K562 (cell line): Measurements from ENCODE around the gene PPP3CA. TPM values are rescaled to one million over a fixed set of nuclear protein-coding genes. Genes with fewer than 3 reads are reported as not detected.

Source experiments
- ATAC-seq: fragments of 200-7000 bp; cut with Tn5 transposase; 3 replicates; pipeline ENCODE4 v1.9.1; 2020; ENCODE audit warnings: moderate library complexity
- BruUV-seq: library from RNA; stranded (reverse); fragments of 400-500 nt; replicated peaks from 2 replicates; lab custom pipeline; 2021; lab: Mats Ljungman, UMichigan
- CTCF ChIA-PET: fragments of 300-600 bp; formaldehyde crosslinking; extraction: SDS; loops from one replicate; lab custom pipeline; 2021; ENCODE audit warnings: low intra/inter-chr PET ratio; lab: Yijun Ruan, JAX
- POLR2A ChIA-PET: fragments of 300-600, 350-650 bp; sonication (Branson Sonifier 250); formaldehyde crosslinking; extraction: SDS; loops from one replicate; lab custom pipeline; 2021; ENCODE audit warnings: antibody characterized with exemption, inconsistent platforms; lab: Yijun Ruan, JAX
- DNase-seq, 4 experiments: peaks; one replicate each; pipeline versions ENCODE4 v3.0.0 to v3.0.0-alpha.2; 2011 to 2018; ENCODE audit warnings: low spot score in 3 of 4, mixed read lengths in 3 of 4; ENCODE audit errors: extremely low read depth in 1 of 4
- FAIRE-seq: peaks from 2 replicates; lab custom pipeline; 2011; peaks lifted over from hg19 to GRCh38; lab: Jason Lieb, UNC
- H2AFZ ChIP-seq: 2 replicates; pipeline ENCODE4 v1.6.0; 2011; ENCODE audit warnings: low read depth, low read length, control low read depth, inconsistent platforms
- H3K27ac ChIP-seq: fragments of 200-600 bp; 3 replicates; pipeline ENCODE4 v1.8.0; 2011; ENCODE audit warnings: low read depth, mild to moderate bottlenecking, control low read depth, inconsistent platforms, low read length, moderate library complexity, mixed read lengths; ENCODE audit errors: extremely low read depth
- H3K27me3 ChIP-seq, 2 experiments: fragments of 300-600 bp in 1 of 2; 2 replicates in 1 of 2; 3 replicates in 1 of 2; pipeline versions ENCODE4 v1.6.0 to v1.8.0; 2011; ENCODE audit warnings: inconsistent platforms in 2 of 2, low read length in 2 of 2, mild to moderate bottlenecking in 1 of 2, mixed read lengths in 1 of 2, moderate library complexity in 1 of 2; ENCODE audit not compliant: control insufficient read depth in 2 of 2, insufficient read depth in 2 of 2
- H3K36me3 ChIP-seq: fragments of 300-600 bp; 3 replicates; pipeline ENCODE4 v1.8.0; 2011; ENCODE audit warnings: mild to moderate bottlenecking, low read length, inconsistent platforms; ENCODE audit not compliant: control insufficient read depth, insufficient read depth
- H3K4me1 ChIP-seq, 2 experiments: fragments of 200-600 bp in 1 of 2; replicated peaks in 1 of 2; 2 replicates in 1 of 2; 3 replicates in 1 of 2; pipeline versions ENCODE4 v1.5.1 to v1.8.0; 2011; ENCODE audit warnings: inconsistent platforms in 2 of 2, low read length in 2 of 2, mild to moderate bottlenecking in 1 of 2, mixed read lengths in 1 of 2, moderate library complexity in 1 of 2; ENCODE audit not compliant: control insufficient read depth in 2 of 2, insufficient read depth in 2 of 2
- H3K4me2 ChIP-seq: 2 replicates; pipeline ENCODE4 v1.6.1; 2011; ENCODE audit warnings: low read length, control low read depth, inconsistent platforms, mixed read lengths; ENCODE audit not compliant: insufficient read depth
- H3K4me3 ChIP-seq: fragments of 200-600 bp; sonication (generic), shearing (Covaris generic); 2 replicates; pipeline ENCODE4 v1.5.1; 2016; ENCODE audit warnings: control low read depth, inconsistent platforms
- H3K79me2 ChIP-seq: fragments of 200-600 bp; 3 replicates; pipeline ENCODE4 v1.8.0; 2011; ENCODE audit warnings: low read length, inconsistent platforms; ENCODE audit not compliant: control insufficient read depth, insufficient read depth
- H3K9ac ChIP-seq, 2 experiments: 2 replicates each; pipeline versions ENCODE4 v1.6.0 to v1.6.1; 2011; ENCODE audit warnings: low read depth in 2 of 2, low read length in 2 of 2, control low read depth in 1 of 2, inconsistent platforms in 1 of 2, mild to moderate bottlenecking in 1 of 2, mixed read lengths in 1 of 2; ENCODE audit not compliant: insufficient read depth in 1 of 2
- H3K9me1 ChIP-seq: one replicate; pipeline ENCODE4 v1.6.0; 2011; ENCODE audit warnings: inconsistent platforms, mild to moderate bottlenecking, low read length, moderate library complexity; ENCODE audit not compliant: control insufficient read depth, insufficient read depth
- H3K9me3 ChIP-seq: replicated peaks from 2 replicates; pipeline ENCODE4 v1.5.1; 2011; ENCODE audit warnings: low read depth, low read length, inconsistent platforms; ENCODE audit not compliant: control insufficient read depth, insufficient read depth
- H4K20me1 ChIP-seq: replicated peaks from 2 replicates; pipeline ENCODE4 v1.6.1; 2011; ENCODE audit warnings: low read length, inconsistent platforms, mixed read lengths; ENCODE audit not compliant: control insufficient read depth, insufficient read depth
- AFF4 ChIP-seq: sonication (generic); formaldehyde crosslinking; IDR thresholded peaks from 2 replicates; pipeline ENCODE4 v1.8.0; 2023; ENCODE audit warnings: mild to moderate bottlenecking, missing genetic modification reagents
- DIDO1 ChIP-seq: fragments of 450-650 bp; IDR thresholded peaks from 2 replicates; pipeline ENCODE4 v1.6.1; 2016; ENCODE audit warnings: low read depth, missing biosample characterization, missing genetic modification characterization
- GMEB1 ChIP-seq: fragments of 250-450 bp; sonication (Bioruptor Pico); IDR thresholded peaks from 2 replicates; pipeline ENCODE4 v1.4.0; 2020; ENCODE audit warnings: mild to moderate bottlenecking
- GTF2B ChIP-seq: IDR thresholded peaks from 2 replicates; pipeline ENCODE4 v1.6.1; 2011; ENCODE audit not compliant: insufficient read length; ENCODE audit errors: extremely low read depth
- RAD51 ChIP-seq: fragments of 450-650 bp; IDR thresholded peaks from 2 replicates; pipeline ENCODE4 v1.7.1; 2016; ENCODE audit warnings: low read depth, mild to moderate bottlenecking, borderline replicate concordance
- SUPT5H ChIP-seq: fragments of 450-650 bp; IDR thresholded peaks from 2 replicates; pipeline ENCODE4 v1.6.1; 2016
- THAP12 ChIP-seq: fragments of 250-450 bp; sonication (Bioruptor Pico); IDR thresholded peaks from 2 replicates; pipeline ENCODE4 v1.9.0; 2021; ENCODE audit warnings: mild to moderate bottlenecking, inconsistent platforms
- ZBTB2 ChIP-seq: fragments of 450-650 bp; IDR thresholded peaks from 2 replicates; pipeline ENCODE4 v1.6.1; 2016; ENCODE audit warnings: antibody characterized with exemption
- ZNF436 ChIP-seq: fragments of 250-450, 450-650 bp; sonication (Bioruptor Pico); formaldehyde crosslinking; IDR thresholded peaks from 2 replicates; pipeline ENCODE4 v1.7.0; 2020; ENCODE audit warnings: mild to moderate bottlenecking
- ZNF583 ChIP-seq: fragments of 250-450 bp; sonication (Bioruptor Pico); IDR thresholded peaks from 2 replicates; pipeline ENCODE4 v1.4.0; 2020
- WGBS: fragments of 100-300 bp; shearing (Covaris generic); methylation state at CpG from one replicate; pipeline ENCODE4 v1.1.6; 2016; ENCODE audit warnings: low coverage, mixed read lengths; ENCODE audit not compliant: insufficient coverage; ENCODE audit errors: missing lambda C conversion rate; 5-methylcytosine and 5-hydroxymethylcytosine counted together
- in situ Hi-C: fragments of 300-500 bp; cut with MboI; formaldehyde crosslinking; loops from 4 replicates; pipeline ENCODE4 v1.15.0; 2018; ENCODE audit warnings: inconsistent platforms, mixed read lengths
- intact Hi-C: fragments of 100-400 bp; cut with micrococcal nuclease; formaldehyde crosslinking; loops from 2 replicates; pipeline ENCODE4 v1.14.2; 2022
- polyA plus RNA-seq, 8 experiments: library from polyadenylated mRNA; depleted of rRNA in 4 of 8; stranded (reverse) in 5 of 8; unstranded in 3 of 8; fragments of >200 nt; fragmentation: Nextera tagmentation in 2 of 8; fragmentation: Illumina TruSeq in 1 of 8; extraction: Ambion mirVana in 2 of 8; extraction: Trizol in 1 of 8; gene quantifications; 2 replicates each; pipeline versions ENCODE4 v1.2.1 to v1.2.3, GENCODE V29; 2011 to 2014; ENCODE audit warnings: inconsistent platforms in 1 of 8, missing spikeins in 1 of 8
- total RNA-seq, 7 experiments: library from RNA; depleted of rRNA in 6 of 7; stranded (reverse); fragments of >200 nt in 6 of 7; fragmentation: Illumina TruSeq in 2 of 7; extraction: Trizol in 2 of 7; gene quantifications; 2 replicates each; pipeline versions ENCODE4 v1.2.1 to v1.2.3, GENCODE V29; 2011 to 2021; ENCODE audit warnings: low replicate concordance in 1 of 7
- TF ChIP-seq, protein P1 (sequence below): fragments of 250-450 bp; sonication (Bioruptor Pico); IDR thresholded peaks from 2 replicates; pipeline ENCODE4 v1.8.0; 2022; ENCODE audit warnings: moderate library complexity, mild to moderate bottlenecking, inconsistent platforms

Gene PPP3CA
- total and polyA plus RNA-seq, 9 of the 15 experiments (the other 6 are each of a cell fraction or from before 2014, with no cell fraction given) = 0.94 to 3.2 (median 1.6) TPM

- in situ Hi-C loops (no loop called here), intact Hi-C loops (no loop called here)
- Histone ChIP-seq H3K27me3 (no peaks in the 10 kb centered on the region), H3K9me3 (no peaks in the 10 kb centered on the region), H3K36me3 (no peaks in the 10 kb centered on the region), H2AFZ (no peak overlapping the region), H3K4me3 (no peak overlapping the region), H3K9me1 (no peaks in the 10 kb centered on the region), H3K4me2 (no peak overlapping the region), H3K4me1 (no peaks in the 10 kb centered on the region), H3K9ac (no peak overlapping the region), H3K79me2 (no peaks in the 10 kb centered on the region), H3K27ac (no peak overlapping the region), H4K20me1 (no peaks in the 10 kb centered on the region)
- POLR2A ChIA-PET = interaction anchor here (1.0 kb wide), 1 partner anchor 1068 kb away, joined by 3 read pairs; the partner anchor contains the start of gene DNAJB14
- WGBS = 0% methylated on average over 3 of the region's 3 CpGs
- no peak for DNase-seq
- BruUV-seq = no TSS peak
- ATAC-seq = no peak
- no peak for FAIRE-seq
- CTCF ChIA-PET = no interaction called here
- no peak for TF ChIP-seq SUPT5H
- no peak for TF ChIP-seq GTF2B
- no peak for TF ChIP-seq ZNF583 (CRISPR knock-in tag)
- no peak for TF ChIP-seq RAD51
- no peak for TF ChIP-seq ZNF436 (CRISPR knock-in tag)
- no peak for TF ChIP-seq AFF4
- no peak for TF ChIP-seq ZBTB2
- no peak for TF ChIP-seq DIDO1
- no peak for TF ChIP-seq THAP12 (CRISPR knock-in tag)
- TF ChIP-seq, protein P1, sequence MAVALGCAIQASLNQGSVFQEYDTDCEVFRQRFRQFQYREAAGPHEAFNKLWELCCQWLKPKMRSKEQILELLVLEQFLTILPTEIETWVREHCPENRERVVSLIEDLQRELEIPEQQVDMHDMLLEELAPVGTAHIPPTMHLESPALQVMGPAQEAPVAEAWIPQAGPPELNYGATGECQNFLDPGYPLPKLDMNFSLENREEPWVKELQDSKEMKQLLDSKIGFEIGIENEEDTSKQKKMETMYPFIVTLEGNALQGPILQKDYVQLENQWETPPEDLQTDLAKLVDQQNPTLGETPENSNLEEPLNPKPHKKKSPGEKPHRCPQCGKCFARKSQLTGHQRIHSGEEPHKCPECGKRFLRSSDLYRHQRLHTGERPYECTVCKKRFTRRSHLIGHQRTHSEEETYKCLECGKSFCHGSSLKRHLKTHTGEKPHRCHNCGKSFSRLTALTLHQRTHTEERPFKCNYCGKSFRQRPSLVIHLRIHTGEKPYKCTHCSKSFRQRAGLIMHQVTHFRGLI (CRISPR knock-in tag) = no peak
- TF ChIP-seq GMEB1 (CRISPR knock-in tag) = no peak
Observed at GRCh38 chr4:101014417-101014816, 332.9 kb downstream of the PPP3CA start.
